Neural progenitor cell (in vitro differentiated cells): ENCODE results near the gene IGF1. TPM values are rescaled to one million over a fixed set of nuclear protein-coding genes. Genes with fewer than 3 reads are reported as not detected.

Source experiments
- DNase-seq: peaks from one replicate; pipeline ENCODE4 v3.0.0-alpha.2; 2016; ENCODE audit warnings: low spot score
- H2AFZ ChIP-seq: fragments of 200-600 bp; sonication (generic); replicated peaks from 2 replicates; pipeline ENCODE4 v1.6.1; 2016; ENCODE audit warnings: antibody characterized with exemption
- H3F3A ChIP-seq: fragments of 200-600 bp; sonication (generic); 2 replicates; pipeline ENCODE4 v1.6.1; 2016; ENCODE audit warnings: antibody characterized with exemption, low read depth
- H3K27ac ChIP-seq: fragments of 200-600 bp; sonication (generic); 2 replicates; pipeline ENCODE4 v1.5.1; 2016; ENCODE audit warnings: mild to moderate bottlenecking
- H3K27me3 ChIP-seq: fragments of 200-600 bp; sonication (generic); 2 replicates; pipeline ENCODE4 v1.6.1; 2016; ENCODE audit warnings: mild to moderate bottlenecking, moderate library complexity
- H3K36me3 ChIP-seq: fragments of 200-600 bp; sonication (generic); 2 replicates; pipeline ENCODE4 v1.5.1; 2016
- H3K4me1 ChIP-seq: fragments of 200-600 bp; sonication (generic); 2 replicates; pipeline ENCODE4 v1.6.1; 2016; ENCODE audit warnings: mixed run types
- H3K4me2 ChIP-seq: fragments of 200-600 bp; sonication (generic); 2 replicates; pipeline ENCODE4 v1.6.1; 2016
- H3K4me3 ChIP-seq: fragments of 200-600 bp; sonication (generic); 2 replicates; pipeline ENCODE4 v1.5.1; 2016
- H3K79me2 ChIP-seq: fragments of 200-600 bp; sonication (generic); 2 replicates; pipeline ENCODE4 v1.6.1; 2016; ENCODE audit warnings: low read depth
- H3K9ac ChIP-seq: fragments of 200-600 bp; sonication (generic); 2 replicates; pipeline ENCODE4 v1.6.1; 2016
- H3K9me3 ChIP-seq: fragments of 200-600 bp; sonication (generic); 2 replicates; pipeline ENCODE4 v1.5.1; 2016; ENCODE audit warnings: low read depth
- H4K20me1 ChIP-seq: fragments of 200-600 bp; sonication (generic); 2 replicates; pipeline ENCODE4 v1.6.1; 2016; ENCODE audit warnings: low read depth
- H3K27ac Mint-ChIP-seq: 3 replicates; pipeline ENCODE4 v1.8.0; 2021; ENCODE audit warnings: mixed read lengths
- H3K27me3 Mint-ChIP-seq: 2 replicates; pipeline ENCODE4 v1.8.0; 2022; ENCODE audit warnings: low read depth, mild to moderate bottlenecking, inconsistent platforms, moderate library complexity, mixed read lengths; ENCODE audit not compliant: insufficient read depth
- H3K36me3 Mint-ChIP-seq: 3 replicates; pipeline ENCODE4 v1.8.0; 2021; ENCODE audit warnings: mixed read lengths
- H3K4me1 Mint-ChIP-seq: 3 replicates; pipeline ENCODE4 v1.8.0; 2021; ENCODE audit warnings: mixed read lengths
- H3K4me3 Mint-ChIP-seq: 3 replicates; pipeline ENCODE4 v1.8.0; 2021; ENCODE audit warnings: mild to moderate bottlenecking, moderate library complexity, mixed read lengths
- H3K9me3 Mint-ChIP-seq: 3 replicates; pipeline ENCODE4 v1.8.0; 2020; ENCODE audit warnings: mixed read lengths
- EZH2 ChIP-seq: fragments of 200-600 bp; sonication (generic); IDR thresholded peaks from 2 replicates; pipeline ENCODE4 v1.6.1; 2017; ENCODE audit warnings: antibody characterized with exemption, mild to moderate bottlenecking, moderate library complexity
- EZH2phosphoT487 ChIP-seq: fragments of 200-600 bp; sonication (generic); IDR thresholded peaks from 2 replicates; pipeline ENCODE4 v1.6.1; 2017; ENCODE audit warnings: antibody characterized with exemption
- total RNA-seq: library from RNA; depleted of rRNA; stranded (reverse); fragments of >200 nt; gene quantifications from 2 replicates; pipeline ENCODE4 v1.2.3, GENCODE V29; 2015; ENCODE audit warnings: low replicate concordance
- TF ChIP-seq, protein P1 (sequence below): fragments of 200-600 bp; sonication (generic); IDR thresholded peaks from 2 replicates; pipeline ENCODE4 v1.5.1; 2017; ENCODE audit warnings: antibody characterized with exemption, mild to moderate bottlenecking

IGF1 gene
- total RNA-seq, 1 donor from 2014 or later: not detected

DNA sequence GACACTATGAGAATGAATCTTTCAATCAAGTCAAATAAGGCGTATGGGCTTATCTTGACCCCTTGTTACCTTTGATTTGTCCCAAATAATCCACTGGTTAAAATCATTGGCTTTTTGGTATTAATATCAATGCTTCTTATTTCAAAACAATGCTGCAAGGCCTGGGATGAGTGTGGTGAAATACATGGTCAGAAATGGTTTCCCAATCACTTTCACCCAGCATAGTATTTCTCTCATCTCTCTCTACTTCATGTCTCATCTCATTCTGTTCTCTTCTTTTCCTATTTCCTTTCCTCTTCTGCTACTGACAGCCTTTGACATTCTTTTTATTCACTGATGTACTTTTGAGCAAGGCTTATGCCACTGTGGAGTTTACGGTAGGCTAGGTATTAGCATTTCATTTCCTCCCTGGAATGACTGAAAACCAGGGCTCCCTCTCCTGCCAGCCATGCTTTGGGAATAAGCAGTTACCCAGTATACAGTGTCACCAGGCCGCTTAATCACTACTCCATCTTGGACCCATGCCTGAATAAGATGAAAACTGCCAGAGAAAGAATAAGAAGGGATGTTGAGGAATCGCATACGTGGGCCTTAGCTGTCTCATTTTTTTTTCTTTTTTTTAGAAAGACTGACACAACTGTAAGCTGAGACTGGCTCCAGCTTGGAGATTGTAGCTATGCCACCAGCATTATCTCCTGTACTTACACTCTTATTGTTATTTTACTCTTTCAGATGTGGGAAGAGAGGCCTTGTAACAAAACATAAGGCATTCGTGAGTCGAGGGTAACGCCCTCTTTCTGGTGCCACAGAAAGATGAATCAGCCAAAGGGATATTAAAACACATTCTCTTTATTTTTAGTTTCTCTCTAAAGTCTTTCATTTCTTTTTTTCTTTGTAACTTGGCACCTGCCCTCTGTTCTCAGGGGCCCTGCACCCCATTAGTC is 53.5 kb downstream of the IGF1 start:
- no peaks in the 10 kb centered on the region for H3K27me3 ChIP-seq
- H2AFZ ChIP-seq: no peak overlapping the region
- no peaks in the 10 kb centered on the region for H3K79me2 ChIP-seq
- no peak overlapping the region for H3K27ac ChIP-seq
- H3K27me3 Mint-ChIP-seq: no peaks in the 10 kb centered on the region
- H3K27ac Mint-ChIP-seq: no peak overlapping the region
- no peak overlapping the region for H3K9ac ChIP-seq
- no peaks in the 10 kb centered on the region for H3K36me3 ChIP-seq
- H3K4me2 ChIP-seq: no peak overlapping the region
- H3F3A ChIP-seq: no peaks in the 10 kb centered on the region
- H3K9me3 ChIP-seq: no peaks in the 10 kb centered on the region
- DNase-seq: no peak
- H4K20me1 ChIP-seq: no peaks in the 10 kb centered on the region
- no peak overlapping the region for H3K4me3 Mint-ChIP-seq
- TF ChIP-seq EZH2 (no peak), EZH2phosphoT487 (no peak)
- TF ChIP-seq, protein P1, sequence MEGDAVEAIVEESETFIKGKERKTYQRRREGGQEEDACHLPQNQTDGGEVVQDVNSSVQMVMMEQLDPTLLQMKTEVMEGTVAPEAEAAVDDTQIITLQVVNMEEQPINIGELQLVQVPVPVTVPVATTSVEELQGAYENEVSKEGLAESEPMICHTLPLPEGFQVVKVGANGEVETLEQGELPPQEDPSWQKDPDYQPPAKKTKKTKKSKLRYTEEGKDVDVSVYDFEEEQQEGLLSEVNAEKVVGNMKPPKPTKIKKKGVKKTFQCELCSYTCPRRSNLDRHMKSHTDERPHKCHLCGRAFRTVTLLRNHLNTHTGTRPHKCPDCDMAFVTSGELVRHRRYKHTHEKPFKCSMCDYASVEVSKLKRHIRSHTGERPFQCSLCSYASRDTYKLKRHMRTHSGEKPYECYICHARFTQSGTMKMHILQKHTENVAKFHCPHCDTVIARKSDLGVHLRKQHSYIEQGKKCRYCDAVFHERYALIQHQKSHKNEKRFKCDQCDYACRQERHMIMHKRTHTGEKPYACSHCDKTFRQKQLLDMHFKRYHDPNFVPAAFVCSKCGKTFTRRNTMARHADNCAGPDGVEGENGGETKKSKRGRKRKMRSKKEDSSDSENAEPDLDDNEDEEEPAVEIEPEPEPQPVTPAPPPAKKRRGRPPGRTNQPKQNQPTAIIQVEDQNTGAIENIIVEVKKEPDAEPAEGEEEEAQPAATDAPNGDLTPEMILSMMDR: no peak
- H3K9me3 Mint-ChIP-seq: no peaks in the 10 kb centered on the region
- H3K4me3 ChIP-seq: no peak overlapping the region
- H3K4me1 ChIP-seq: peaks cover 6% of the 10 kb centered on the region
- H3K36me3 Mint-ChIP-seq: no peaks in the 10 kb centered on the region
- H3K4me1 Mint-ChIP-seq: no peaks in the 10 kb centered on the region

DNA sequence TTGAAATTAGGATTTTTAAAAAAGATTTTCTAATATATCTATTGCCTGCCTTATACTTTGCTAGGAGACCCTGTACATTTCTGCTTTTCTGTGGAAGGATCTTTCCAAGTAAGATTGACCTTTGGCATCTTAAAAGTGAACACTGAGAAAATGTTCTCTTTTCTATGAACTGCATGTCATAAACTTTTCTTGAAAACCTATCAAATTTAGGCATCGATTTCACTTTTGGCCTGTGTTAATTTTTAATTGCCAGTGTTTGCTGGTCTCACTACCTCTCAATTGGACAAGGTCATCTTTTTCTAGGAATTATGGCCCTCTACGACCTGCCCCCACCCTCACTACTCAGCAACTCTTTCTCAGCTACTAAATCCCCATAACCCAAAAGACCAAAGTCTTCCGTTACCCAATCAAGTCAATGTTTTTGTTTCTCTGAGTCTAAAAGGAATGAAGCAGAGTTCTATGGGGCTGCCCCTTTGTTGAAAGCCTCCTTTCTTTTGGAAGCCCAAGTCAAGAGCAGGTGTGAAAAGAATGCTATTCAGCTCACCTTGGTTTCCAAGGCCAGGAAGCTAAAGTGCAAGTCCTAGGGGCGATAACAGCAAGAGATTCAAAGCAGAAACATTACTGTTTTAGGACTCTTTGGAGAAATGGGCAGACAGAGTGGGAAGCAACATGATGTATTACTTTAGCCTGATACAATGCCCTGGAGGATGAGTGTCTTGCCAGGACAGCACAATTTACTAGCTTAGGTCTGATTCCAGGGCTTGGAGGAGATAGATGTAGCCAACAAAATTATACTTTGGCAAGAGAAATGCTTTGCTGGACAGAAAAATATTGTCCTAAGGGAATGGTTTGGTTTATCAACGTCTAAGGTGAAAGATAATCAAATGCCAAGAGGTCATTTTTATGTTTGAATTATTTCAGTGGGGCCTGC is 55.0 kb downstream of the IGF1 start:
- no peak overlapping the region for H3K27ac Mint-ChIP-seq
- Histone ChIP-seq H3K27me3 (no peaks in the 10 kb centered on the region), H3K4me3 (no peak overlapping the region)

DNA sequence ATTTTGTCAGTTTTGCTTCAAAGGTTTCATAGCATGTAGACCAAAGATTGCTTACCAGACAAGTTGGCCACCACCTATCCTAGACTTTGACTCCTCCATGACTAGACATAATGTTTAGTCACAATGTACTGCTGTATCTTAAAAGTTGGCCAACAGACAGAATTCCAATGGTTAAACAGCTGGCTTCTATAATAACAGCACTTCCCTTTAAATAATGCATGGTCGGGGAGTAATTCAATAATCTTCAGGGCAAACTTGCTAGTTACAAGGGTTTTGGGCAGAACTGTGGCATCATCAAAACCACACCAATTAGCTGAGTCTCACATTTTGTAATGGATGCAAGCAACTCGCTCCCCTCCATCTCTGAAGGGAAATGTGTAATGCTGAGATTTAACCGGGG is 56.9 kb downstream of the IGF1 start:
- Histone ChIP-seq H3K9me3 (no peaks in the 10 kb centered on the region), H3K27ac (no peak overlapping the region), H3K27me3 (no peaks in the 10 kb centered on the region), H3K4me3 (no peak overlapping the region), H3K9ac (no peak overlapping the region), H3F3A (no peaks in the 10 kb centered on the region), H4K20me1 (no peaks in the 10 kb centered on the region), H3K79me2 (no peaks in the 10 kb centered on the region), H3K36me3 (no peaks in the 10 kb centered on the region), H2AFZ (no peak overlapping the region), H3K4me2 (no peak overlapping the region), H3K4me1 (peaks cover 6% of the 10 kb centered on the region)
- H3K27ac Mint-ChIP-seq: no peak overlapping the region
- H3K4me3 Mint-ChIP-seq: no peak overlapping the region
- H3K4me1 Mint-ChIP-seq: no peaks in the 10 kb centered on the region
- no peaks in the 10 kb centered on the region for H3K9me3 Mint-ChIP-seq
- H3K27me3 Mint-ChIP-seq: no peaks in the 10 kb centered on the region
- DNase-seq: no peak
- TF ChIP-seq, protein P1: no peak
- TF ChIP-seq EZH2: no peak
- TF ChIP-seq EZH2phosphoT487: no peak
- no peaks in the 10 kb centered on the region for H3K36me3 Mint-ChIP-seq

More for the DNA sequence above, 55.0 kb downstream of the IGF1 start:
- no peaks in the 10 kb centered on the region for H3K9me3 ChIP-seq
- peaks cover 6% of the 10 kb centered on the region for H3K4me1 ChIP-seq
- no peak overlapping the region for H2AFZ ChIP-seq
- no peaks in the 10 kb centered on the region for H4K20me1 ChIP-seq
- Mint-ChIP-seq H3K9me3 (no peaks in the 10 kb centered on the region), H3K27me3 (no peaks in the 10 kb centered on the region), H3K36me3 (no peaks in the 10 kb centered on the region), H3K4me3 (no peak overlapping the region), H3K4me1 (no peaks in the 10 kb centered on the region)
- TF ChIP-seq EZH2phosphoT487 (no peak), EZH2 (no peak)
- TF ChIP-seq, protein P1: no peak
- no peak overlapping the region for H3K4me2 ChIP-seq
- no peak overlapping the region for H3K27ac ChIP-seq
- peak; percentile 2 for DNase-seq
- no peaks in the 10 kb centered on the region for H3K36me3 ChIP-seq
- H3K9ac ChIP-seq: no peak overlapping the region
- H3F3A ChIP-seq: no peaks in the 10 kb centered on the region
- H3K79me2 ChIP-seq: no peaks in the 10 kb centered on the region
